Activated CD4-positive, alpha-beta T cell treated with anti-CD3 and anti-CD28 coated beads, Interleukin-10, Interleukin-2, amounts not matched to agents 100 ng/mL and 50 ng/mL, durations not matched to agents 16 hours and 8 hours (primary cell): ENCODE data around the gene SFMBT2.
"Not testable (repeated sequence)": the region's sequence is repeated elsewhere in the genome, so short reads cannot be mapped to it uniquely, and the experiment has no call there.

Experiments used
- DNase-seq: peaks from one replicate; pipeline ENCODE4 v3.0.0-alpha.2; 2020

Gene SFMBT2

DNA sequence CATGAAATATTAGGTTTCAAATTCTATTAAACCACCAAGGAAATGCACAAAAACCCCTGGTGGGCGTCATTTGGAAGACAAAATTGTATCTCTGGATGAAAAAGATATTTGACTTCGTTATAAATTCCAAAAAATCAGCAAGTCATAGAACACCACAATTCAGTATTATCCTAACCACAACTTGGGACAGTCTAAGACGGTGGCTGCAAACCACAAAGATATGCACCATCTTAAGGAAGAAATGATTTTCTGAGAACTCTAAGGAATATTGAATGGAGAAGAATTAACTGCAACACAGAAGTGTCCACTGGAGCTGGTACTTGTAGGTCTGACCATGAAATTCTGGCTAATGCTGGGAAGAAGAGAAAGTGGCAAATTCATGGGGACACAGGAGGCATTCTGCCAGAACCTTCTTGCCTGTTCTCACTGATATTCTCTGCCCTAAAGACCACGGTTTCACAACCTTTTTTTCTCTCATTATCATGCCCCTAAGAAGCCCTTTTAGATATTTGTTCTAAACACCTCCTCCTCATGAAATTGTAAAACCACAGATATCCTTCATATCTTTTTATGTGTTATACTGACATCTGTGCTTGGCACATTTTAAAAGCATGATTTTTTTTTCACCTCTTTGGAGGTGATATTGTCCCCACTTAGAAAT, 92.9 kb downstream of the SFMBT2 start:
- no peak for DNase-seq

GRCh38 chr10:7316839-7317238, 94.0 kb downstream of the SFMBT2 start:
- no peak for DNase-seq

- no peak for DNase-seq
These were observed 94.9 kb downstream of the SFMBT2 start for GRCh38 chr10:7315906-7316305.

GRCh38 chr10:7314170-7314569, 96.7 kb downstream of the SFMBT2 start:
- DNase-seq, result peak; percentile 51

DNA sequence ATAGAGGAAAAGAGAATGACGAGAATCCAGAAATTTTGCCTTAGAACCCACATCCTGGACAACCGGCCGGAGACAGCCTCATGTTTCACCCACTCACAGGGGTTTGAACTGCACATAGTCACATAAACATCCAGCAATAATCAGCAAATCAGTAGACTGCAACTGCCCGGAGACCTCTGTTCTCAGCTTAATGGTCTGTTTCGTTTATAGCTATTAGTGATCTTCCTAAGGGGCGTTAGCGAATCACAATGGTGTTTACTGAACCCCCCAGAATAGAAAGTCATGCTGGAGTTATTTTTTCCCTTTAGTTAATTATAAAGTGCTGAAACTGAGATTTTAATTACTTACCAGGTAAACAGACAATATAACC, 98.4 kb downstream of the SFMBT2 start:
- DNase-seq, result no peak

DNA sequence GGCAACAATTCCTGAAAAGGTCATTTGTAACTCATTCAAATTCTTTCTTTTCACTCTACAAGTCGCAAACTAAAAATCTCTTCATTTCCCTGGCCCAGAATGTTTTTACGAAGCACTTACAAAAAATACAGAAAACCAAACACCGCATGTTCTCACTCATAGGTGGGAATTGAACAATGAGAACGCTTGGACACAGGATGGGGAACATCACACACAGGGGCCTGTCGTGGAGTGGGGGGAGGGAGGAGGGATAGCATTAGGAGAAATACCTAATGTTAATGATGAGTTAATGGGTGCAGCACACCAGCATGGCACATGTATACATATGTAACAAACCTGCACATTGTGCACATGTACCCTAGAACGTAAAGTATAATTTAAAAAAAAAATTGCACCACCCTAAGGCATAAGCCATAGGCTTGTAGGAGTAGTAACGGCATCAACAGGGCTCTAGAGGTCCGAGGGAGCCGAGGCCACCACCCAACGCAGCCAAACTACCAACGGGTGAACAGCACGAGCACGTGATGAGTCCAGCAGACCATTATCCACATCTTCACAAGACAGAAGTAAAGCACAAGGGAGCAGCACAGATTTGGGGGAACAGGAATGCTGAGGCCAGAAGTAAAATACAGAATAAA, 98.9 kb downstream of the SFMBT2 start:
- DNase-seq, result not testable (repeated sequence)

- DNase-seq, result no peak
These were observed 99.5 kb downstream of the SFMBT2 start for GRCh38 chr10:7311218-7311849.

DNA sequence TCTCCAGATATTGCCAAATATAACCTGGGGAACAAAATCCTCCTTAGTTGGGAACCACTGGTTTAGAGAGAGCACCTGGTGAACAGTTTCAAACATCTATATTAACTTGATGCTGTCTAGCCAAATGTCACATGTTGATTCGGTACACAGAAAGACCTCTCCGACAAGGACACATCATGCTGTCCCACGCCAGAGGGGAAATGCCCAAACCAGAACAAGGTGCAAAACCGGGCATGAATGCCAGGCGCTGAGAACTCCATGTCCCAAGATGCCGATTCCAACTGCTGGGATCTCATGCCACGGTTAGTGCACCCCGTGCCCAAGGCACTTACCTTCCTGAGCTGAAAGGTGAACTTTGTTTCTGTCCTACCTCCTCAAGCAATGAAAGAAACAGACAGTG, 100.8 kb downstream of the SFMBT2 start:
- no peak for DNase-seq

- DNase-seq, result no peak
These were observed 102.0 kb downstream of the SFMBT2 start for GRCh38 chr10:7308826-7309225.

DNA sequence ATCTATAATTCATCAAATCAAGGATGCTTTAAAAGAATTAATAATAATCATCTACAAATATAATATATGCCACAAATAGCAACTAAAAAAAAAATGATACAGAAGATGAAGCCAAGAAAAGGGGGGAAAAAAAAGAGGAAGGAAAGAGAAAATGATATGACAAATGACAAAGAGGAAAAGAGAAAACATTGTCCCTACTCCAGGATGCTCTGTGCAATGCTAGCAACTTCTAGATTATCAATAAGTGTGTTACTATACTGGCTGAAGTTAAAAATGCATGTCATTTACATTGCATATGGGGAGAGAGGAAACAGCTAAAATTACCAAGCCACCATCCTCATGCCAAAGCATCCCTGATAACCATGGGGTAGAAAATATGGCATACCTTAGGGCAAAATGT, 104.2 kb downstream of the SFMBT2 start:
- DNase-seq, result no peak

DNA sequence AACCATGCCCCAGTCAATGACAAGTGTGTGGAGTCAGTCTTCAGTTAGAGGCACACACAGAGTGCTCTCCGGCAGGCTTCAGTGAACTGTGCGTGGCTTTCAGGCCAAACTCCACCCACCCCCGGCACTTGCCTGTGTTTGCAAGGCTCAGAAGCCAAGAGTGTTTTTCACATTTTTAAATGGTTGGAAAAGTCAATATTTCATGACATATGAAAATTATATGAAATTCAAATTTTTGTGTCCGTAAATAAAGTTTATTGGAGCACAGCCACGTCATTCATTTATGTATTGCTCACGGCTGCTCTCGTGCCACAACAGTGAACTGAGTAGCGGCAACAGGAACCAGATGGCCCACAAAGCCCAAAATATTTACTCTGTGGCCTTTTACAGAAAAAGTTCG, 104.7 kb downstream of the SFMBT2 start:
- no peak for DNase-seq

- no peak for DNase-seq
These were observed 105.8 kb downstream of the SFMBT2 start for GRCh38 chr10:7305053-7305452.

DNA sequence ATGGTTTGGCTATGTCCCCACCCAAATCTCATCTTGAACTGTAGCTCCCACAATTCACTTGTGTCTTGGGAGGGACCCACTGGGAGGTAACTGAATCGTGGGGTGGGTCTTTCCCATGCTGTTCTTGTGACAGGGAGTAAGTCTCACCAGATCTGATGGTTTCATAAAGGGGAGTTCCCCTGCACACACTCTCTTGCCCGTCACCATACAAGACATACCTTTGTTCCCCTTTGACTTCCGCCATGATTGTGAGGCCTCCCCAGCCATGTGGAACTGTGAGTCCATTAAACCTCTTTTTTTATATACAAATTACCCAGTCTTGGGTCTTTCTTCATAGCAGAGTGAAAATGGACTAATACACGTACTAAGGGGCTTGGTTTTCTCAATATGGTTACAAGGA, 106.7 kb downstream of the SFMBT2 start:
- DNase-seq, result no peak

GRCh38 chr10:7302930-7303557, 107.8 kb downstream of the SFMBT2 start:
- DNase-seq, result no peak

DNA sequence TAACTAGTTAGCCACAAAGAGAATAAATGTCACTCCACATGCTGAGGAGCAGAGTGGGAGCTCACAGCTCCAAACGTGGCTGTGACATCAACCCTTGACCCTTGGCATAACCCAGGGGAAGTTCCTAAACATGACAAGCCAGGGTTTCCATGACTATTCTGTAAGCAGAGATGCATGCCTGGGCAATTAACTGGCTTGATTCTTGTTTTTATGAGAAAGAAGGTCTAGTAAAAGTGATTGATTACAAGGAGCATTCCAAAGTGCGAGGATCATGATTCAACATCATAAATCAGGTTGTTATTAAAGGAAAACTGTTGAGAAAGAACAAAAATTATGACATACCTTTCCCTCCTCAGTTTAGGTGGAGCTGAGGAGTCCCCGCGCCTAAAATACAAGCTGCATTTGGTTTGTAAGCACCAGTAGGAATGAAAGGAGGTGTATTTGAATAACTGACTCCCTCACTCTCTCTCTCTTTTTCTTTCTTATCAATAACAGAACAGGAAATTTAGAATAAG, 108.4 kb downstream of the SFMBT2 start:
- no peak for DNase-seq

- no peak for DNase-seq
These were observed 109.6 kb downstream of the SFMBT2 start for GRCh38 chr10:7301006-7301778.

- no peak for DNase-seq
These were observed 110.4 kb downstream of the SFMBT2 start for GRCh38 chr10:7300384-7300971.

- DNase-seq, result not testable (repeated sequence)
These were observed 111.1 kb downstream of the SFMBT2 start for GRCh38 chr10:7299601-7300325.

GRCh38 chr10:7298495-7298894, 112.3 kb downstream of the SFMBT2 start:
- DNase-seq, result no peak

- no peak for DNase-seq
These were observed 113.7 kb downstream of the SFMBT2 start for GRCh38 chr10:7297094-7297493.

GRCh38 chr10:7296648-7297047, 114.2 kb downstream of the SFMBT2 start:
- DNase-seq, result no peak

DNA sequence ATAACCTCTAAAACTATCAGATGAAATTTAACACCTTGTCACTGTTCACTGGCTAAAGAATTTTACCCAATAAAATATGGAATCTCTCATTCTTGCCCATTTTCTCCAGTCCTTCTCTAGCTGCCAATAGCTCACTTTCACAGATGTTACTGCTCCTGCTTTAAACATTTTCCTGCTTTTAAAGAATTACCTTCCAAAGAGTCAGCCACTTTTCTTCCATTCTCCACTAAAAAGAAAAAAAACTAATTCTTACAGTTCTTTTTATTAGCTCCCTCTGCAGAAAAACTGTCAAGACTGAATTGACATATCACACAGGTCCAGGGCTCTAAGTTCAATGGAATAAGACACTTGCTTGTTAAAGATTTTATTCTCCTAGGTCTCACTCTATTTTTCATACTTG, 114.8 kb downstream of the SFMBT2 start:
- DNase-seq, result no peak
